GM10266 (cell line): ENCODE data around the gene ADCY3.
A peak's percentile ranks its signal among the peaks of the same experiment; 100 is the strongest.

Experiments
- DNase-seq: peaks from one replicate; pipeline ENCODE4 v3.0.0; 2012; ENCODE audit errors: extremely low spot score
- CTCF ChIP-seq: IDR thresholded peaks from 2 replicates; pipeline ENCODE4 v1.5.1; 2012; ENCODE audit warnings: mild to moderate bottlenecking, low read depth; ENCODE audit not compliant: control insufficient read depth, insufficient read depth; ENCODE audit errors: missing control alignments

The ADCY3 gene

GRCh38 chr2:24887307-24887874 lies 32.6 kb downstream of the ADCY3 start:
- no peak for TF ChIP-seq CTCF
- DNase-seq, result no peak

- DNase-seq, result no peak
- TF ChIP-seq CTCF, result no peak
These were observed 33.2 kb downstream of the ADCY3 start for GRCh38 chr2:24886691-24887304.

GRCh38 chr2:24886126-24886501 lies 33.9 kb downstream of the ADCY3 start:
- DNase-seq, result no peak
- no peak for TF ChIP-seq CTCF

- peak; percentile 48 for DNase-seq
These were observed 34.6 kb downstream of the ADCY3 start for GRCh38 chr2:24885221-24886125.

GRCh38 chr2:24883946-24884345 lies 36.1 kb downstream of the ADCY3 start:
- TF ChIP-seq CTCF, result no peak
- DNase-seq, result no peak

More at GRCh38 chr2:24885221-24886125, 34.6 kb downstream of the ADCY3 start:
- no peak for TF ChIP-seq CTCF

- no peak for DNase-seq
- TF ChIP-seq CTCF, result no peak
These were observed 38.4 kb downstream of the ADCY3 start for GRCh38 chr2:24881623-24882022.
